ELF-1 (cell line): ENCODE data around the gene MACF1.

ENCODE experiments used
- DNase-seq: peaks from one replicate; pipeline ENCODE4 v3.0.0-alpha.2; 2016; ENCODE audit warnings: low read depth, low spot score

The MACF1 gene

GRCh38 chr1:39261712-39262221, 57.3 kb downstream of the MACF1 start:
- DNase-seq: no peak

DNA sequence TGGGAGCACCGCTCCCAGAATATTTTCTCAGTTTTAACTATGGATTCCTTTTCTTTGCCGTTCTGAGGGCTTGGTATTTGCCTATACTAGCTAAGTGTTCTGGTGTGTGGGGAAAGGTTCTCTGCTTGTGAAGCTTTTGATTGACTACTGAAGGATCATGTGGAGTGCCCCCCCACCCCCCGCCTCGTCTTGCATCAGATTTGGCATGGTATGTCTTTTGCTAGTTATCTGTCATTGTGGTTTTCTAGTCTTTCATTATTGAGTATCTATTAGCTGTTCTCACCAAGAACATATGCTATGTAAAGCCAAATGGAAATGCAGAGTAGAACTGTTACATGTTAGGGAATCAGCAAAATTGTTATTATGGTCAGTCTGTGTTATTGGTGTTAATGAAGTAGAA, 58.3 kb downstream of the MACF1 start:
- DNase-seq: no peak

DNA sequence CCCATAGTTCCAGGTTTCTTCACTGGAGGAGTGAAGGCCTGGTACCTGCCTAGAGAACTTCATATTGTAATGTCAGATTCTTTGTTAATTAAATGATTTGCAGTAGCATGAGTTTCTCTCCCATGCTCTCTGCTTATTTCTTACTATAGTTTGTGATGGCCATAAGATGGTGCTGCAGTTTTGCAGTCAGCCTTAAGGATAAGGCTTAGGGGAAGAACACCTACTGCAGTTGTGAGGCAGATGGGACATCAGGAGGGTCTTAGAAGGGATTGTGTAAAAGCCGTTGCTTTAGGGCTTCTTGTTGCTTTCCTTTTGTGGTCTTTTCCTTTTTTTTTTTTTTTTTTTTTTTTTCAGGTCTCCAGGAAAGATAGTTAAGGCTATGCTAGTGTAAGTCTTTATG, 61.8 kb downstream of the MACF1 start:
- DNase-seq: peak; percentile 21

DNA sequence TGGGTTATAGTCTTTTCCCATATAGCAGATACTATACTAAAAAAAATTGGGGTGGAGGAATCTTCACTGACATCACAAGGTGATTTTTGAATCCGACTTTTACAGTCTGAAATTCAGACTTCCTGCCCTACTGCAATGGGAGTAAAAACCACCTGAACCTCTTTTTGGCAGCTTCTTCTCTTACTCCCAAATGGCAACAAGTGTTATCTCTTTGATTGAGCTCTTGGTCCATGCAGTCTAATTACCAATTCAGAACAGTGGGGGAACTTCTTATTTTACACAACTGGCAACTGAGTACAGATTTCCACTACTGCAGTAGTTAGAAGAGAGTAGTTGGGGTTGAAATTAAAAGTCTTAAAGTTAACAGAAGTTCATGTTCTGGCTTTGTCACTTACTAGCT, 62.3 kb downstream of the MACF1 start:
- no peak for DNase-seq

- DNase-seq: peak; percentile 54
These were observed 63.7 kb downstream of the MACF1 start for GRCh38 chr1:39268112-39268581.

DNA sequence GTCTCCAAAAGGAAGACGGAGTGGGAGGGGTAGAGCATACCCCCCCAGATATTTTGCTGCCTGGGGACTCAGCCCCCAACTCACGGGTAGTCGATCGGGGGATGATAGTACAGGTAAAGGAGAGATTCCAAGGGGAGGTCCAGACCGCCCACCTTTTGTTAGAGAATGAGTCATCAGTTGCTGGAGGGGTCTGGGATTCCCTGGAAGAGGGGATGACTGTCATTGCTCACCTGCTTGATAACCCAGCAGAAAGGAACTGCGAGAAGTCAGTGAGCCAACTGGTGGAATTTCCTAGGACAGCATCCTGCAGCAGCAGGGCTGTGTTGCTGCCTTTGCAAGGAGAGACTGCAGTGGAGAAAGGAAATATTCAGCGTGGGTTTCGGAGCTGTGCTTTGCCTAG, 64.4 kb downstream of the MACF1 start:
- DNase-seq: peak; percentile 88

- DNase-seq: no peak
These were observed 64.9 kb downstream of the MACF1 start for GRCh38 chr1:39269349-39269748.

- peak; percentile 19 for DNase-seq
These were observed 65.4 kb downstream of the MACF1 start for GRCh38 chr1:39269791-39270342.

GRCh38 chr1:39270368-39270767, 65.9 kb downstream of the MACF1 start:
- DNase-seq: no peak

- DNase-seq: peak; percentile 15
These were observed 67.7 kb downstream of the MACF1 start for GRCh38 chr1:39272027-39272797.

DNA sequence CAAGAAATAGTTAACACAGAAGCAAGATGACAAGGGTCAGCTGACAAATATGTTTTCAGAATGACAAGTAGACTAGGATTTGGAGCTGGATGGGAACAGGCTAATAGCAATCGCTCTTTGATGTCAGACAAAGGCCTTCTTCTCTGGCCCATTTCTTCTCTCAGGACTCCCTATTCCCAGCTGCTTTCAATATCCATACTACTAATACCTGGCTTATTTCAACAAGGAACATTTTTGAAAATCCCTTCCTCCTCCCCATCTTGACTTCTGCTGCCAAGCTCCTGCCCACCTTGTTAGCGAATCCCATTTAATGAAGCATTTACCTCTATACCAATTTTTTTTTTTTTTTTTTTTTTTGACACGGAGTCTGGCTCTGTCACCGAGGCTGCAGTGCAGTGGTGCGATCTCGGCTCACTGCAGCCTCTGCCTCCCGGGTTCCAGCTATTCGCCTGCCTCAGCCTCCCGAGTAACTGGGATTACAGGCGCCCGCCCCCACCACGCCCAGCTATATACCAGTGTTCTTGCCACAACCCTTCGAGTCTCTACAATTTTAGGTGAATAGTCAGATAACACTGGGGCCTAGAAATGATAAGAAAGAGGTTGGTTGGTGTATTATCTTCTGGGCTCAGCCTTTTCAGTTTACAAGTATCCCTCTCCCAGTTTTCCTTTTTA, 68.4 kb downstream of the MACF1 start:
- no peak for DNase-seq

DNA sequence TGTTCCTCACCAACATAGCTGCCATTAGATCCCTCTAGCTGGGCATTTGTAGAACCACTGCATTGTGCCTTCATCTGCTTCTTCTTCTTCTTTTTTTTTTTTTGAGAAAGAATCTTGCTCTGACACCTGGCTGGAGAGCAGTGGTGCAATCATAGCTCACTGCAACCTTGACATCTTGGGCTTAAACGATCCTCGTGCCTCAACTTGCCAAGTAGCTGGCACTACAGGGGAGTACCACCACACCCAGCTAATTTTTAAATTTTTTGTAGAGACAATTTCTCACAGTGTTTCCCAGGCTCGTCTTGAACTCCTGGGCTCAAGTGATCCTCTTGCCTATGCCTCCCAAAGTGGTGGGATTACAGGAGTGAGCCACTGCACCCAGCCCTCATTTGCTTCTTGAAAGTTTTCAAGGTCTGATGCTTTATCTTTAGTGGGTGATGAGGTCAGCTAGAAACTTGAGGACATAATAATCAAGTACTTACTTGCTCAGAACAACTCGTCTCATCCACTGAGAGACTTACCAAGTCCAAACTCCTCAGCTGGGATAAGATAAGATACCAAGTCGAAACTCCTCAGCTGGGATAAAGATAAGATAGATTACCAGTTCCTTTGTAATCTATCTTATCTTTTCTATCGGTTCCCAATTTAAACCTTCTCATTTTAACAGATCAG, 71.5 kb downstream of the MACF1 start:
- no peak for DNase-seq

DNA sequence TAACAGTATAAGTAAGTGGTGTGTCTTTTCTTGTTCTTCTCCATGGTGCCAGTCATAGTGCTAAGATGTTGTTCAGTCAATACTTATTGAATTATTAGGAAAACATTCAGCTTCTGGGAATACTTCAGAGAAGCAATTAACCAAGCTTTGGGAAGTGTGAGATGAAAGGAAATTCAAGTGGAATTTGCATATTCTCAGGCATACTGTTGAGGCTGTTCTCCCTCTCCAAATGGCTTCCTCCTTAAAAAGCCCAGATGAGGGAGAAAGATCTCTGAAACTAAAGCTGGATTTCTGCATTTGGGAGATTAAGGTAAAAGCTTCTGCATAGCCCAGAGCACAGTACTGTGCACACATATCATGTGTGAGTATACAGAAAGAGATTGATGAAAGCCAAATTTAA, 73.4 kb downstream of the MACF1 start:
- DNase-seq: no peak

- DNase-seq: no peak
These were observed 78.2 kb downstream of the MACF1 start for GRCh38 chr1:39282537-39283216.

DNA sequence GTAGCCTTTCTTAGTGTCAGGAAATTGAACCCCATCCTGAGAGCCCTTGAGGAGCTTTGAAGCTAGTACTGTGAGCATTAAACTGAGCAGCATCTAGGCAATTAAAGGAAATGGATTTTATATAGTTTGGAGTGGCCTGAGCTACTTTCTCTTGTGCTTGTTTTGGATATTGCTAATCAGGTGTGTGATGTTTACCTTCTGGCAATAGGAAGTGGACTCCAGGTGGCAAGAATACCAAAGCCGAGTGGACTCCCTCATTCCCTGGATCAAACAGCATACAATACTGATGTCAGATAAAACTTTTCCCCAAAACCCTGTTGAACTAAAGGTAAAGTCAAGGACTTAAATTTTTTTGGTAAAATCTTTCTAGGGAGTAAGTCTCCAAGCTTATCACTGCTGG, 79.4 kb downstream of the MACF1 start:
- DNase-seq: no peak

- DNase-seq: no peak
These were observed 83.0 kb downstream of the MACF1 start for GRCh38 chr1:39287541-39287940.

DNA sequence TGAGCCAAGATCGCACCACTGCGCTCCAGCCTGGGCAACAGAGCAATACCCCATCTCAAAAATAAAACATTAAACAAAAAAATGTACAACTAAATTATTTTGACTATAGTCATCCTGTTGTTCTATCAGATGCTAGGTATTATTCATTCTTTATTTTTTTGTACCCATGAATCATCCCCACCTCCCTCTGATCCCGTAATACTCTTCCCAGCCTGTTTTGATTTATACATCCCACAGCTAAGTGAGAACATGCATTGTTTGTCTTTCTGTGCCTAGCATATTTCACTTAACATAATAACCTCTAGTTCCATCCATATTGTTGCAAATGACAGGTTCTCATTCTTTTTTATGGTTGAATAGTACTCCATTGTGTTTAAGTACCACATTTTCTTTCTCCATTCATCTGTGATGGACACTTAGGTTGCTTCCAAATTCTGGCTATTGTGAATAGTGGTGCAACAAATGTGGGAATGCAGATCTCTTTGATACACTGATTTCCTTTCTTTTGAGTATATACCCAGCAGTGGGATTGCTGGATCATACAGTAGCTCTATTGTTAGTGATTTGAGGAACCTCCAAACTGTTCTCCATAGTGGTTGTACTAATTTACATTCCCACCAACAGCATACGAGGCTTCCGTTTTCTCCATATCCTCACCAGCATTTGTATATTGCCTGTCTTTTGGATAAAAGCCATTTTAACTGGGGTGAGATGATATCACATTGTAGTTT, 84.4 kb downstream of the MACF1 start:
- no peak for DNase-seq

- no peak for DNase-seq
These were observed 87.9 kb downstream of the MACF1 start for GRCh38 chr1:39292401-39292800.

GRCh38 chr1:39293375-39294070, 89.0 kb downstream of the MACF1 start:
- DNase-seq: no peak

DNA sequence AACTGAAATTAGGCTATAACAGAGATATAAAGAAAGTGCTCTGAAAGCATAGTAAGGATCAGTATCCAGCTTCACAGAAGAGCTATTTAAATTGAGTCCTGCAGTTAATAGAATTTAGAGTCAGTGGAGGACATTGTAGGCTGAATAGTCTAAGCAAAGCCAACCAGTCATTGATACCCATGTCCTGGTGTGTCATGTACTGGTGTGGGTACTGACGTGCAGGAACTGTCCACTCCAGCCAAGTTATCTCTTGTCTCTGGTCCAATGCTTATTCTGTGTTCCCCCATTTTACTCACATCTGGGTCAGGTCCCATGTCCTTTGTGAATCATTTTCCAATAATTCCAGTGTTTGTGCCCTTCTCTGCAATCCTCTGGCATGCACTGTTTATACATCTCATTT, 90.0 kb downstream of the MACF1 start:
- no peak for DNase-seq
